HG03159 (cell line): ENCODE data around the gene SNX19.
A peak's percentile ranks its signal among the peaks of the same experiment; 100 is the strongest.
"Not testable (repeated sequence)": the region's sequence is repeated elsewhere in the genome, so short reads cannot be mapped to it uniquely, and the experiment has no call there.

Source experiments
- ATAC-seq: cut with Tn5 transposase; IDR thresholded peaks from one replicate; pipeline ENCODE4 v1.9.1; 2021; ENCODE audit warnings: mild to moderate bottlenecking, moderate library complexity; ENCODE audit not compliant: unreplicated experiment

SNX19 gene

DNA sequence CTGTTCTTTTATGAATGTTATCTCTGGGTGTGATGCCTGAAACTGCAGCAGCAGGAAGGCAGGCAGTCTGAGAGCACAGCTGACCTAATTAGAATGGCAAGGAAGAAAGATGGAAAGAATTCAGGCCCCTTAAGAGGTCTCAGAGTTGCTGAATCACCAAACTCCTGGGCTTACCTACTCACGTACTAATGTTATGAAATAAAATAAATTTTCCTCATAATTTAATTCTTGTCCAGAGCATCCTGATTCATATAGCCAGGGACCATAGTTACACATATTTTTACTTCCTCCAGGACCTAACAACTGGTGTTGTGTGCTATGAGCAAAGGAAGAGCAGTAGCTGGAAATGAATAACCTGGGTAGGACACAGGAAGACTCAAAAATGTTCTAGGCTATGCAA, 41.9 kb downstream of the SNX19 start:
- ATAC-seq = no peak

DNA sequence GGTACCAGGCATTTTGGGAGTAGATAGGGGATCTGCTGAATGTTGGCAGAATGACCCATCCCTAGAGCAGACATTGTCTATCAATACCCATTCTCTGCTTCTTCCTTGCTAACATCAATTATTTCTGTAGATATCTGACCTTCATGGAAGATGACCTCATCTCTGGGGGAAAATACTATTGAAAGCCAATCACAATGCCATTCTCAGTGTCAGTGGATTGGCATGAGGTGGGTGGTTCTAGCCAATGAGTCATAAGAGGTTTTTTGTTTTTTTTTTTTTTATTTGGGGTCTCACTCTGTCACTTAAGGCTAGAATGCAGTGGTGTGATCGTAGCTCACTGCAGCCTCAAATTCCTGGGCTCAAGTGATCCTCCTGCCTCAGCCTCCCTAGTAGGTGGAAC, 42.5 kb downstream of the SNX19 start:
- ATAC-seq = no peak

DNA sequence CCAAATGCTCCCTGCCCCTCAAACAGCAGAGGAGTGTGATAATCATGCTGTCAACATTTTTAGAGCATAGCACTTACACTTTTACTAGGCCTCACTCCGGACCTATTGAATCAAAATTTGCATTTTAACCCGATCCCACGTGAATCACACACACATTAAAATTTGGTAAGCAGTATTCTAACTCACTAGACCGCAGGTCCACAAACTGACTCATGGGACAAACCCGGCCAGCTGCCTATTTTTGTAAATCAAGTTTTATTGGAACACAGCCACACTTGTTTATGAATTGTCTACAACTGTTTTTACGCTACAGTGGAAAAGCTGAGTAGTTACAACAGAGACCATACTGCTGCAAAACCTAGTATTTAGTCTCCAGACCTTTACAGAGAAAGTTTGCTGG, 43.3 kb downstream of the SNX19 start:
- no peak for ATAC-seq

DNA sequence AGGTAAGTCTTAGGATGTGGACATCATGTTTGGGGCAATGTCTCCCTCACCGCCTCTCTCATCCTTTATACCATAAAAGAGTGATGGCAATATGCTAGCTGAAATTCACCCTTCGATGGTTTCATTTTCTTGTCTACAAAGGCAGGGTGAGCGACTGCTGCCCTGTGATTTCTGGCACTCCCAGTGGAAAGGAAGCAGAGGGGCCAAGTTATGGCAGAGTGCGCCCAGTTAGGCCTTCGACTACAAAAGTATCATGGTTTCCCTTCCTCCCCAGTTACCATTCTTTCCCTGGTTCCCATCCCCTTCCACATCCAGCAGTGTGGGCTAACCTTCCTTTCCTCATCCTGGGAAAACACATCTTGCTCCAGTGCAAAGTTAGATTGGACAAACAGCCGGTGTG, 43.8 kb downstream of the SNX19 start:
- ATAC-seq = no peak

DNA sequence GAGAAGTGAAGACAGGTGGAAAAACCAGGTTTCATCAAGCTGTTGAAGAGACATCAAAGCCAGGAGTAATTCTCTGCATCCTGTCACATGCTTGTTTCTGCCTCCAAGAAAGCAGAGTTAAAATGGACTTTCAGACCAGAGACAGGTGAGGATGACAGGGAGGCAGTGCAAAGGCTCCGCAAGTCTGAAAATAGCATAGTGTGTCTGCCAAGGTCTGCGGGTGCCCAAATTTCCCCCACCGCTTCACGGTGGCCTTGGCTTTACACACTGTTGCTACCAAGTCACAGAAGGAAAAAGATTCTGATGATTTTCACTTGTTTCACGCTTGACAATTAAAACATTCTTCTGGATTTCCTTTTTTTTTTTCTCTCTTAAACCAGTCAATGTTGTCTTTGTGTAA, 44.2 kb downstream of the SNX19 start:
- no peak for ATAC-seq

DNA sequence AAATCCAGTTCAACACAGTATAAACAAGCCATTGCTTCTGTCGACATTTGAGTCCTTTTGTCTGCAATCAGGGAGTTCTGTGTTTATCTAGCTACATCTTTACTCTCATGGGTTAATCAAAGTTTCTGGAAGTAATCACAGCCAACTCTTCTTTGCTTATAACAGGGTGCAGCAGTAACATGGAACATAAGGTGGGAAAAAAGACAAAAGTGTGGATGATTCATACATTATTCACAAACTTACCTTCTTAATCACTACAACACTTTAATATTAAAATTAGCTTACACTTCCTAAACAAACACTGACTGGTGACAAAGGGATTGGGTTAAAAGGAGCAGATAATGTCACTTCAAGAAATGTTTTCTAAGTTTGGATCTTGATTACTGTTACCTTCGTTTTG, 44.7 kb downstream of the SNX19 start:
- no peak for ATAC-seq

DNA sequence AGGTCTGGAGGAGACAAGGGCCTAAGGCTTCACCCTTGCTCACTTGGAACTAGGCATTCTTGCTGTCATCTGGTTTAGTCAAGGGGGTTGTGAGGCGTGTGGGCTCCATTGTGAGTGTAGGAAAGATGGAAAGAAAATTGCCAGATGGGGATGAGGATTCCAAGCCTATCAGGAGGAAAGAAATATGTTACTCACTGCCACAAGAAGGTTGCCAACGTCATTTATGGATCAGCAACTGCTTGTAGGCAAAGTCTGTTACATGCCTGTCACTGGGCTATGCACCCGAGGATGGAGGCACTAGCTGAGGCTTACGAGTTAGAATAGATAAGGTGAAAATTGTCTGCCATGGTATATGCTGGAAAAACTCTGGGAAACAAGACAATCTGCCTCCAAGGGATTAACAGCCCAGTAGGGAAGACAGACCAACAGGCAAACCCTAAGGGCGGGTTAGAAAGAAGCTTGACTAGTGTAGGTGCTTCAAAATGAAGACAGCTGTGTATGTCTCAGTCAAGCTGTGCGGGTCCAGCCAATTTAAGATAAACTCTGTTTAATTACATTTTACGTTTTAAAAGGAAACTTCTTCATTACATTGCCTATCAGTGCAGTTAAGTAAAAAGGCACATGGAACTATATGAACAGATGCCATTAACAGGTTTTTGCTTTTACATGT, 47.4 kb downstream of the SNX19 start:
- no peak for ATAC-seq

DNA sequence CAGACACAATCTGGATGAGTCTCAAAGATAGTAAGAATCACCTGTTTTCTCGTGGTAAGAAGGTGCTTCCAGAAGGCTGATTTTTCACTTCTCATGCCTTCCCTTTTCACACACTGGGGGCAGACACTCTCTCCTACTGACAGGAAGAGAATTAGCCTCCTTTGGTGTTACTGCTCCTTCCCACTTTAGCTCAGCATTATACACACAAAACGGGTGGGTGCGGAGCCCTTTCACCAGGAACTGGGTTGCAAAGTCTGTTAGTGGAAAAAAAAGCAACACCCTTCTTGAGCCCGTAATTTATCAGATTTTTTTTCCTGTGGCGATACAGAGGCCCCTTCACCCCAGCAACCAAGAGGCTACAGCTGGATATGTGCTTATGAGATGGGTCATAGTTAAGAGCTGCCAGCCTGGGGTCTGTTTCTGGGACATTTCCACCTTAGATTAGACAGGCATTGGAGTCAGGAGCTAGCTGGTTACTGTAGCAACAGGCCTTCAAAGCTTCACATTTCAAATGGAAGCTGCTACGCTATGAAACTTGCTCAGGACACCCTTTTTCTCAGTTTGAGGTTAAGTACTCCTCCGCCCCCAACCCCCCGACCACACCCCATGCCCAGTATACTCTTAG, 48.1 kb downstream of the SNX19 start:
- ATAC-seq = no peak

DNA sequence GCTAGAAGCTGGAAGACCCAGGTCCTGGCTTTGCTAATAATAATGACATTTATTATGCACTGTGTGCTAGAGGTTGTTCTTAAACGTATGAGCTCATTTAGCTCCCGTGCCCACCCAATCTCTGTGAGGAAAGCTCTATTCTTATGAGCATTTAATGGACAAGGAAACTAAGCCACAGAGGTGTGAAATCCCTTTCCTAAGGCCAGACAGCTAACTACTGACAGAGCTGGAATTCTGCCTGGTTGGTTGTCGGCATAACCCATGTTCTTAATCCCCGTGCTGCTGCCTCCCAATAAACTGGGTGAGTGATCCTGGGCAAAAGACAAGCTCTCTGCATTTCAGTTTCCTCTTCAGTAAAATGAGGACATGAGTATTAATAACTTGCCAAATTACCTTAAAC, 49.4 kb downstream of the SNX19 start:
- ATAC-seq = no peak

DNA sequence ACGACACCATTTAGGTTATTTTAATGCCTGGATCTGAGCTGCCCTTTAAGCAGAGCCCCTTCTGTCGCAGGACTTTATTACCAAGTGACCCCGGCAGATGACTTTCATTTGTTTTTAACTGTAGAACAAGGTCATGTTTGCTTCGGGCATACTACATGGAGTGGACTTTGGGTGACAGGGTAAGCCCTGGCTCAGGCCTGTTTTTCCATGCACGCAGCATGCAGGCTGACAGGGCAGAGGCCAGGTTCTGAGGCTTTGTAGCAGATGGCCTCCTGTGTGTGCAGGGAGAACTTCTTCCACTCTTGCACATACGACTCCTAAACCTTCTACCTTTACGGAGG, 50.5 kb downstream of the SNX19 start:
- no peak for ATAC-seq

DNA sequence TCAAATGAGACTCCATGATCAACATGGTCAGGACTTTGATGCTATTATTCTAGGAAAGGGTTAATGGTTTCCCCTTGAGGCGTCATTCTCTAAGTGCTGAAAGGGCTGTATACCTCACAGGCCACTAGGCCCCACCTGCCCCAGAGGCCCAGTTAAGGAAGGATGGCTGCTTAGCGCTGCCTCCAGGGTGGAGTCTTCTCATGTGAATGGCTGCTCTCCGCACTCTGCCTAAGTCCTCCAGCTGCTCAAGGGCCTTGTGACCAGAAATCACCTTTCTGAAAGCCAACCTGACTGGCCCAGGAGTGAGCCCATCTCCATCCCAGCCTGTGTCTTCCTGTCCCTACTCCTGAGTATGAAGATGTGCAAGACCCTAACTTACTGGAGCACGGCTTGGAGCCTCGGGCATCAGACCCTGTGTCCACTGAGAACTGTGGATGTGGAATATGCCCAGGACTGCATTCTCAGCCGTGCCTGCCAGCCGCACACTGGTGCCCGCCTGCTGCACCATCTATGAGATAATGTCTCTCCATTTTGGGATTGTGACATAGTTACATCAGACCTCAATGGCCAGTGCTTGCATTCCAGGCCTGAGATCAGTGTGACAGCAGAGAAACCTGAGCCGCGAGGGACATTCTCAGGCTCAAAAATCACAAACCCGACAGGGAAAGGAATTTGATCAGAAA, 51.0 kb downstream of the SNX19 start:
- no peak for ATAC-seq

DNA sequence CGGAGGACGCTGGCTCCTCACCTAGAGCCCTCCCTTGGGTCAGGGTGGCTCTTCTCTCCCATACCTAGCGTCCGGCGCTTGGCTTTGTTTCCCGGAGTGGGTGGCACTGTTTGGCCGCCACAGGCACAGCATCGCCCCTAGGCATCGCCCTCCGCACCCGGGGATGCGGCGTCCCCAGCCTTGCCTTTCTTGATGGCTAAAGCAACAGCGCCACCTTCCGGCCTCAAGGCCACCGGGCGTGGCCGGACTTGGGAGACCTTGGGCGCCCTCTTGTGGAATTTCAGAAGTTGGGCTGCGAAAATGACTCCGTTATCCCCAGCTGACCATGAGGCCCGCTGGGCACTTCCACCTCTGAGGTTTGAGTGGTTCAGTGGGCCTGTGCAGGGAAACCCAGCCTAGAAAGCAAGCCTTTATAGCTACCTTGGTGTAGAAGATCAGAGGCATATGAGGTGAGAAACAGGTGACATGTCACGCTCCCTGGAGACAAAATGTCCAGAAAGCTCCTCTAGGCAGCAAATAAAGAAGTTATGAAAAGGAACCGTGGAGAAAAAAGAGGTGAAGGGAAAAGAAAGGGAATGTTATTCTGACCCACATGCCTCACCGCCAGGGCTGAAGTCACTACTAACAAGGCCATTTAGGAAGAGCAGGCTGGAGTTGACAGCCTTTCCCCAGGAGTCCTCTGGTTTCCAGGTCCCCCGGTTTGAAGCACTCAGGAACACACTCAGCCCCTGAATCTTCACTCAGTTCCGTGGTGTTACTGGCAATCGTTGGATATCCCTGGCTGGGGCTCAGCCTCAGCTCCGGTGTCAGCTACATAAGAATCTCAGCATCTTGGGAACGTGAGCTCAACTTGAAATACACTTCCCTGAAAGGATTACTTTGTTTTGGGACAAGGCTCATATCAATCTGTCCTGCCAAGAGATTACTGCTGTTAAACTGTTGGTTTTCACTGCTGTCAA, 54.1 kb downstream of the SNX19 start:
- peak; percentile 77 for ATAC-seq

DNA sequence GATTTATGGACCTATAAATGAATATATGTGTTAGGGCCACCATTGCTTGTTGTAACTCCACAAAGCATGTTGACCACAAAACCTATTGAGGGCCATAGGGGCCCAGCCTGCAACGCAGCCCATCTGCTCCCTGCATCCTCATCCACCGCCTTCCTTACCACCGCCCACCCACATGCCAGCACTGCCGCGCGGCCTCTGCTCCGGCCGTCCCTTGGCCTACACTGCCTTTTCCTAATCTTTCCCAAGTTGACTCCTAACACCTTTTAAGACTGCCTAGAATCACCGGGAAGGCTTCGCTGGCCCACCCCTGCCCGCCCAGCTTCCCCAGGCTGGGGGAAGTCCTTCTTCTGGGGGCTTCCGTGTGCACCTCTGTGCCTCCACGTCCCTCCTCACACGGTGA, 55.0 kb downstream of the SNX19 start:
- ATAC-seq = no peak

DNA sequence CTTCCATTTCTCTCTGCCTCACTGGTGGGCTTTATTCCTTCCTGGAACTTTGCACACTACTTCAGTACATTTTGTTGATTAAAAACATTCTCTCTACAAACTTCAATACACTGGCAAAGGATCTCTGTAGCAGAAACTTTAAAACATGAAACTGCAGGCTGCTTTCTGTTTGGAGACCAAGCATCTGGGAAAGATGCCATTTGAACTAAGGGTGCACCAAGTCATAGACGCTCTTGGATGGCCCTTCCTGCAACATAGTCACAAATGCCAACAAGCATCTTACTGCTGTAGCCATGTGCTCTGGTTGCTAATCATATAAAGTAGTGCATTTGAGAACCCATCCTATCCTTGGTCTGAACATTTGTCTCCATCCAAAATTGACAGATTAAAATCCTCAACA, 56.4 kb downstream of the SNX19 start:
- no peak for ATAC-seq

DNA sequence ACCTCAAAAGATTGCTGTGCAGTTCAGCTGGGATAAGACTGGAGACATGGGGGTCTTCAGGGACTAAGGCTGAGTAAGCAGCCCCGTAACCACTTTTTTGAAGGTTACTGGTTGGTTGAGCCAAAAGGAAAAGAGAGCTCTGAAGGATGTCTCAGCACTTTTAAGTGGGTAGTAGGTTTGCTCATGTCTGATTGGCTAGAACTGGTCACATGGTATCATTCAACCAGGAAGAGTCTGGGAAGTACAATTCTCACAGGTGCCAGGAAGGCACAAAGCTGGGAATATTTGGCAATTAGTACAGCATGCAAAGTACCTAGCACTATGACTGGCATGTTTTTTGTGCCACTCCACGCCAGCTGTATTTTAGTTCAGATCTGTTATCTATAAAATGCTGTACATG, 58.1 kb downstream of the SNX19 start:
- no peak for ATAC-seq

DNA sequence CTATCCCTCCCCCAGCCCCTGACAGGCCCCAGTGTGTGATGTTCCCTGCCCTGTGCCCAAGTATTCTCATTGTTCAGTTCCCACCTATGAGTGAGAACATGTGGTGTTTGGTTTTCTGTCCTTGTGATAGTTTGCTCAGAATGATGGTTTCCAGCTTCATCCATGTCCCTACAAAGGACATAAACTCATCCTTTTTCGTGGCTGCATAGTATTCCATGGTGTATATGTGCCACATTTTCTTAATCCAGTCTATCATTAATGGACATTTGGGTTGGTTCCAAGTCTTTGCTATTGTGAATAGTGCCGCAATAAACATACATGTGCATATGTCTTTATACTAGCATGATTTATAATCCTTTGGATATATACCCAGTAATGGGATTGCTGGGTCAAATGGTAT, 60.6 kb downstream of the SNX19 start:
- not testable (repeated sequence) for ATAC-seq

DNA sequence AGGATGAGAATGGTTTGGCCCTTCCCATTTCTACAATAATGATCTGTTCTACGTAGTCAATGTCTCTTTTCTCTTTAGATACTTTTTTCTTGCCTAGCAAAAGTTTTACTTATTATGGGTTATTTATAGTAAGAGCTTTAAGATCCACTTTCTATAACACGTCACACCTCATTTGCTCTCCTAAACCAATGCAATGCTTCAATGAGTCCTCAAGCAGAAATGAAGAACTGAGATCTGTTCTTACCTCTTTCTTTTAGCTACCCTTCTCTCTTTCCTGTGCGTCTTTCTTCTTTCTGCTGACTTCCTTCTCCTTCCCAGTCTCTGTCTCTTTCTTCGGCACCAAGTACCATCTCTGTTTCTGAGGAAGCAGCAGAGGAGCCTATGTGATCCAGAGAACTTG, 61.8 kb downstream of the SNX19 start:
- peak; percentile 86 for ATAC-seq

DNA sequence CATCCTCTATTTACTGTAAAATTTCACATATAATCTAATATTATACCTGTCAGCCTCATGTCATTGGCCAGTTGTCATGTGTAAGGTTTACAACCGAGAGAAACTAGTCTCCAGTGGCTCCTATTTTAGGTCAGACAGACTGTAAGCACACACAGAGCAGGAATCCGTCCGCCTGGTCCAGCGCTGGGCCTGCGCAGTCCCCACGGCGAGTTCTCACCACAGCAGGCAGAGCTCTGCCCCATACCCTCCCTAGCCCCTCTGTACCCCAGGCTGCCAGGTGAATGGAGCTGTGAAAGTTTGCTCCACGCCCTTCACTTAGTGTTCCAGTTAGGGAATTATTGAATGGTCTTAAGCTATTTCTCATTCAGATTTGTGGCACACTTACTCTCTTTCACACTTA, 63.7 kb downstream of the SNX19 start:
- ATAC-seq = no peak

DNA sequence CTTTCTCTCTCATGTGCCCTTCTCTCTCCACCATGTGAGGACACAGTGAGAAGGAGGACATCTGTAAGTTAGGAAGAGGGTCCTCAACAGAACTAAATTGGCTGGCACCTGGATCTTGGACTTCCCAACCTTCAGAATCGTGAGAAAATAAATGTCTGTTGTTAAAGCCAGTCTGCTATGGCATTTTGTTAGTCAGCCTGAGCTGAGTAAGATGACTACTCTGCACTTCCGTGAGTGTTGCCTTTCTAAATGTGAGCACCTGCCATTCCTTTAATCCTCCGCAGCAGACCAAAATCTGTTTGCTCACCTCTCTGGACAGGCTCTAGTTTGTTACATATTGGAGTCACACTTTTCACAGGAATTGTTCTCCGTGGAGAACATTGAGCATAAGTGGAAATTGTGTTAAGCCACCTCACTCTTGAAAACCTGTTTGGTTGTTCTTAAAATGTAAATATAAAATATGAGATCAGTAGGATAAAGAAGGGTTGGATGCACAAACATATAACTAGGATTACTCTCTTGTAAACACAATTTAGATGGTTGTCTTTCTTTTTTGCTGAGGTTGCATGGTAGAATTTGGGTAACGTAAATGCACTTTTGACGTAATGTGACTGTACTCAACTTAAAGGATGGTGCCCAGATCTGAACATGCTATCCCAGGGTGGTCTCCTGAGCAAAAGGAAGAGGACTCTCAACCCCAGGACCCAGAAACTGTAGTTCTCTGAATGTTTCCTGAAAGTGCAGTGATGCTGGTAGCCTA, 65.9 kb downstream of the SNX19 start:
- ATAC-seq = no peak

DNA sequence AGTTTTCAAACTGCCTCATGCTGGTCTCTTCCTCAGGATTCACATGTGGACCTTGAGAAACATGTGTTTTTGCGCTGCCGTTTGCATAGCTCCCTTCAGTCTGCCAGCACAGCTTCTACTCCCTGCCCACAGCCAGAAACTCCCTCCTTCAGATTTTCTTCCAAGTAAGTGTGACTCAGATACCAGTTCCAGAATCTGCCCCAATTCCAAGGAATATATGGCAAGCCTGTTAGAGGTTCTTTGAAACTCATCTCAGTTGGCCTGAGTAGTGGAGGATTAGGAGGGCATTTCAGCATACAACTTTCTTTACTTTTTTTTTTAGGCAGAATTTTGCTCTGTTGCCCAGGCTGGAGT, 67.1 kb downstream of the SNX19 start:
- no peak for ATAC-seq
